Epidermal melanocyte (primary cell): ENCODE data around the gene HES2.
"Not testable (repeated sequence)": the region's sequence is repeated elsewhere in the genome, so short reads cannot be mapped to it uniquely, and the experiment has no call there.

Experiments
- DNase-seq: peaks from one replicate; pipeline ENCODE4 v3.0.0; 2011; ENCODE audit warnings: low spot score; ENCODE audit not compliant: insufficient read length

Gene HES2

DNA sequence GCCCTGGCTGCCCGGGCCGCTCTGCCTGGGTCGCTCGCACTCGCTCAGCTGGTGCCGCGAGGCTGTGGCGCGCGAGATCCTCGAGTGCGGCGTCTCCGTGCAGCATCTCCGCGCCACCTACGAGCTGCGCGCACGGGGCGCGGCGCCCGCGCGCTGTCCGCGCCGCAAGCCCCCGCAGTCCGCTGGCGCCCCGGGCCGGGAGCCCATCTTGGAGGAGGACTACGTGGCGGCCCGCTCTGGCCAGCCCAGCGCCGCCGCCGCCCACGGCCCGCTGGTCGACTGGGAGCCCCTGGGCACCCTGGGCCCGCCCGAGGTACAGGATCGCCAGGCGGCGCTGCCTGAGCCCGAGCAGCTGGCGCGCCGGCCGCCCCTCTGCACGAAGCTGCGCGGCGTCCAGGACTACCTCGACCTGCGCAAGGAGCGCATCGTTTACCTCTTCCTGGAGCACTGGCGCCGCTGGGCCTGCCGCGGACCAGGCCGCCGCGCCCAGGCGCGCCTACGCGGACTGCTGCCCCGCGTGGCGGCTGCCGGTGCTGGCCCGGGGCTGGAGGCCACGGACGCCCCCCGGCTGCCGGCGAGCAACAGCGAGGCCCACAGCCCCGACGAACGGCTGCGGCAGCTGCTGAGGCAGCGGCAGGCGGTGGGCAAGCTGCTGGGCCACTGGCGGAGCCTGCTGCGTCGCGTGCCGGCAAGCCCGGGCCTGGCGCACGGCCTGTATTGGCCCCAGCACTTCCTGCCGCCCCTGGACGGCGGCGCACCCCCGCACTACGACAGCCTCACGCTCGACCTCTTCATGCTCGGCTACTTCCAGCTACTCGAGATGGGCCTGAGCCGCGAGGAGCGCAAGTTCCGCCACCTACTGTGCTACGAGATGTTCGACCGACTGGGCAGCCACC, 35.4 kb upstream of the HES2 start:
- DNase-seq = no peak

DNA sequence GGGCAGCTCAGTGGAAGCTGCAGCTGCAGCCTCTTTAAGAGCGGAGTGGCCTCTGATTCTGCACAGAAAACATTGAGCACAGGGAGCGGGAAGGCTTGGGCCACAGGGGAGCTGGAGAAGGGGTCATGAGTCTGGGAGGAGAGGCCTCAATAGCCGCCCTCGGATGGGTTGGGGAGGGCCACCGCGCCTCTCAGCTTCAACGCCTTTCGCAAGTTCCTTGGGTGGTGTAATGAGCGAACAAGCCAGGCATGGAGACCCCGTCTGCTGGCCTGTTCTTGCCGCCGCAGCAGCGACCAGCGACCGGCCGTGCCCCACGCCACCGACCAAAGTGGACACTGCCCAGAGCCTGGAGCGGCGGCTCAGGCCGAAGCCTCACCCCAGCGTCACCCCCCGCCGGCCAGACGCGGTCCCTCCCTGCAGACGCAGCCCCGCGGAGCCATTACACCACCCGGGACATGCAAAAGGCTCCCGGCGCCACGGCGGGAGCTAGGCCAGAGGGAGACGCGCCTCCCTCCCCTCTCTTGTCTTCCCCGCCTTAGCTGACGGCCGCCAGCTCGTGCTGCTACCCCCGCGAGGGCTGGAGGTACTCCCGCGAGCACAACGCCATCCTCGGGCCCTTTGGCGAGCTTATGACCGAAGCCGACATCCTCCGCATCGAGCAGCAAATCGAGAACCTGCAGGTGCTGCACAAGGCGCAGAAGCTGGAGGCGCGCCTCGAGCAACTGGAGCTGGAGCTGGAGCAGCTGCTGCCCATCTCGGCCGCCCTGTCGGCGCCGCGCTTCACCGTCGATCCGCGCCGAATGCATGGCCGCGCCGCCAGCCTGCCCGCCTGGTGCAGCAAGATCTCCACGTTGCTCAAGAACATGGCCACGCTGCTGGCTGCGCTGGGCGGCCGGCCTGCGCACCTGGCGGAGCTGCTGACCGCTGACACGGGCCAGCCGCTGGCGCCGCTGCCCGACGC, 34.5 kb upstream of the HES2 start:
- DNase-seq = not testable (repeated sequence)

DNA sequence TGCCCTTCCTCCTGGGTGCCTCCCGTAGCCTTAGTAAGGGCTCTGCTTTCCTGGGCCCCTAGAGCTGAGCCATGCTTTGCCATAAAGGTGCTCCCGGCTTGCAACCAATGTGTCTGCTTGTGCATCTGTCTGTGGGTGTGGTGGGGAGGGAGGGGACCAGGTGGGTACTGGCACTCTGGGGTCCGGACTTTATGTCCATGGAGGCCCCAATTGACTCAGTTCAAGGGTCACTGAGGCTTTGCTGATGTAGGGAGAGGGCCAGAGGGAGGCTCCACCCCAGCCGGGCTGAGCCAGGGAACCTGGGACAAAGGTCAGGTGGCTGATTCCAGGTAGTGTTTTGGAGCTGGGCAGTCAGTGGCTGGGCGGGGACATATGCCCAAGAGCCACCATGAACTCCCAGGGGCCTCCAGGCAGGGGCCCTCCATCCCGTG, 31.2 kb upstream of the HES2 start:
- DNase-seq = no peak

DNA sequence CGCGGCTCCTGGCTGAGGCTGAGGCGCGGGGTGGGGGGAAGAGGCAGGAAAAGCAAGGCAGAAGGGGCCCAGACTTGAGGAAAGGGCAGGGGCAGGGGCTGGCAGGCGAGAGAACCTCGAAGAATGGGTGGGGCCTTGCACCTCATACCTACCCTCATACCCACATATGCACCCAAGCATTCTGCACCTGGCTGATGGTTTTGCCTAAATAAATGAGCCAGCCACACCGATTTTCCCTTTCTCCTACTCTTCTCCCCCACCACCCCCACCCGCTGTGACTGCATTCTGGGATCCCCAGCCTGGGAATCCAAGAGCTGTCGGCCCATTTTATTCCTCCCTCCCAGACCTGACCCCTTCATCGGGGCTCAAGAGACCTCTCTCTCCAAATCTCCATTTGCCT, 30.8 kb upstream of the HES2 start:
- not testable (repeated sequence) for DNase-seq

DNA sequence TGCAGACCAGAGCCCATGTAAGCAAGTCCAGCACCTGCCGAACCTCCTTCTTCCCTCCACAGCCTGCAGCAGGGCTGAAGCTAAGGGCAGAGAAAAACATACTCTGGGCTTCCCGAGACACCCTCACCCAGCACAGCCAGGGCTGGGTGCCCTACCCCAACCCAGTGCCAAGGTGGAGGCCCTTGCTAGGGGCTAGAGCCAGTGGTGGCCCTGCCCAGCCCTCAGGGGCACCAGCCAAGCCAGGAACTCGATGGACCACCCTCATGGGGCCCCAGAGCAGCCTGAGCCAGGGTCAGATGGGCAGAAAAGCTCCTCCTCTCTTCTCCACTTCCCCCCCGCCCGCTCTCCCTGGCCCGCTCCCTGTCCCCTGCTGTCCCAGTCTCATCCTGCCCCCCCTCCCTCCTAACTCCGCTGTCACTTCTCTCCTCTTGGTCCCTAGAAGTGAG, 30.3 kb upstream of the HES2 start:
- DNase-seq = no peak

DNA sequence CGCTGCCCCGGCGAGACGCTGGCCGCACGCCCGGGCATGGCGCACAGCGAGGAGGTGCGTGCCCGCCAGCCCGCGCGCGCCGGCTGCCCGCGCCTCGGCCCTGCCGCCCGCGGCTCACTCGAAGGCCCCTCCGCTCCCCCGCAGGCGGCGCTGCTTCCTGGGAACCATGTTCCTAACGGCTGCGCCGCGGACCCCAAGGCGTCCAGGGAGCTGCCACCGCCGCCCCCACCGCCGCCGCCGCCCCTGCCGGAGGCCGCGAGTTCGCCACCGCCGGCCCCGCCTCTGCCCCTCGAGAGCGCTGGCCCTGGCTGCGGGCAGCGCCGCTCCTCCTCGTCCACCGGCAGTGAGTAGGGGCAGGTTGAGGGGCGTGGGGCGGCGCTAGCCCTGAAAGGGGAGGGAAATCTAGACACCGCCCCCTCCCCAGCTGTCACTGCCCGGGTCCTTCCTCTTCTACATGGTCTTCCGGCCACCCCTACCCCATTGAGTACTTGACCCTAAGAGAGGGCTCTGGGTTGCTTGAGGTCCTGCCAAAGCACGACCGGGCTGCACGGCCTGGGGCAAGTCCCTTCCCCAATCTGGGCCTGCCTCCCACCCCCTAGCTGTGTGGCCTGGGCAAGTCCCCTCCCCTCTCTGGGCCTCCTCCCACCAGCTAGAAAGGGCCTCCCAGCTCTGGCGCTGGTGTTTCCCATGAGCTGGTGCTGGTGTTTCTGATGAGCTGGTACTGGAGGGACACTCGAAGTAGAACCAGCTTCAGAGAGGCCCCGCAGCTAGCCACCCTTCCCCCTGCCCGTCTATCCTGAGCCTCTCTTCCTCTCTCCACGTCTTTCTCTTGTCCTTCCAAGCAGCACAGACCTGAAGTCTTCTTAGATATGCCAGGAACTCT, 29.3 kb upstream of the HES2 start:
- DNase-seq = no peak

DNA sequence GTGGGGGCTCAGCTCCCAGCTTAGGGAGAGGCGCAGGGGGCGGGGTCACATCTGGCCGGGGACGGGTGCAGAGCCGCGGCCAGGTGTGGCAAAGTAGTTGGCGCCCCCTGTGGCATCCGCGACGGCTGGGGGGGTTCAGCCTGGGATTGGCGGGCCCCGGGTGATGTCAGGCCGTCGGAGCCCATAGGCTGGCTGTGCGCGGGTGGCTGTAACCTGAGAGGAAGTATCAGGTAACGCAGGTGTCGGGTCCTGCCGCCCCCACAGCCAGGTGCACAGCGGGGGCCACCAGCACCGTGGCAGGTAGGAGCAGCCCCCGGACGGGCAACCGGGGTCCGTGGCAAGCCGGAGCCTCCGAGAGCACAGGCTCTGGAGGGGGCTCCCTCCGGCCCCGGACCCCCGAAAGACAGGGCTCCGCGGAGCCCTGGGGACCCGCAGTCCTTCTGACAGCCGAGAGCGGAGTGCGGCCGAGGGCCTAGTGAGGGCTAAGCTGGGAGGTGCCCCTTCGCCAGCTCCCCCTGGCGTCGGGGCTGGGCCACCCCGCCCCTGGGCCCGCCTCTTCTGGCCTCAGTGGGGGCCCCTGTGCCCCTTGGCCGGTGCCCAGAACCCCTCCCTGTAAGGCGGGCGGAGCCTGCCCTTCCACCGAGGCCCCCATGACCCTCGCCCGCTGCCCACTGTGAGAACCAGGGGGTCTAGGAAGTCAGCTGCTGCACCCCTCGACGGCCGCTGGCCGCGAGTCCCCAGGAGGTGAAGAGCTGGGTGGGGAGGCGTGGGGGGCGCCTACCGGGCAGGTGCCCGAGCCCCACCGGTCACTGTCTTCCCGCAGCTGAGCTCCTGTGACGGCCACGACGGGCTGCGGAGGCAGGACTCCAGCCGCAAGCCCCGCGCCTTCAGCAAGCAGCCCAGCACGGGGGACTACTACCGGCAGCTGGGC, 28.4 kb upstream of the HES2 start:
- DNase-seq = no peak

DNA sequence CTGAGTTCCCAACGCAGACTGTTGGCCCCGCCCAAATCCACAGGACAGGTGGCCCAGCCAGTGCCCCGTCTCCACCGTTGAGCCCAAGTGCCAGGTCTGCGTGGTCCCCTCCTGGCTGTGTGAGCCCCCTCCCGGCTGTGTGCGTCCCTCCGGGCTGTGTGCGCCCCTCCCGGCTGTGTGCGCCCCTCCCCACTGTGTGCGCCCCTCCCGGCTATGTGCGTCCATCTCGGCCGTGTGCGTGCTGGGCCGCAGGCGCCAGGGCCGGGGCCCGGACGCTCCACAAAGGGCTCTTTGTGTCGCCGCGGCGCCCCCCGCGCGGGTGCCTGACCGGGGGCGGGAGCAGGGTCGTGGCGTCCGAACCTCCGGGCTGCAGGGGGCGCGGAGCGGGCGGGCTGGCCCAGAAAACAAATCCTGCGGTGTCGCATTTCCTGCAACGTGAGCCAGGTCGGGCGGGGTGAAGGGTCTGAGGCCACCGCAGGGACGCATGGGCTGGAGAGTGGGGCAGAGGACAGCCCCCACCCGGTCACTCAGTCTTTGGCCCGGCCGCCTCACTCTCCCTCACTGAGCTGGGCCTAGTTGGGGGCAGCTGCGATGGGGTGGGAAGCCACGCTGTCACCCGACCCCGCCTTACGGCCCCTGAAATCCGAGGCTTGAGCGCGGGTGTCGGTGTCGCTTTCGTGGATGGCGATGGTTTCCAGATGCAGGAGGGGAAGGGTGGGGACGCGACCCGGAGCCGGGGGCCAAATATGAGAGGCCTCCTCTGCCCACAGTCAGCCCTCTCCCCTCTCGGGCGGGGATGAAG, 27.5 kb upstream of the HES2 start:
- no peak for DNase-seq

DNA sequence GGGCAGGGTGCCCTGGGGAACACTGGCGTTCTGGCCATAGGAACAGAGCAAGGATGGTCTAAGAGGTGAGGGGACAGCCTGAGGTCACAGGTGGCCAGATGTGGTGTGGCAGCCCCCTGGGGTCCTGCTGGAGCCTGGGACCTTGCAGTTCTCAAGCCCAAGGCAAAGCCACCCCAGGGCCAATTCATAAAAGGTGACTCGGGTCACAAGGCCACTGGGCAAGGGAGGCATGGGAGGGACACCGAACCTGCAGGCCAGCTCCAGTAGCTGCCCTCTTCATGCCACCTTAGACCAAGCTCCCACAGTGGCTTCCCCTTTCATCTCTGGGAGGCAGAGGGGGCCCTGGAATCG, 26.9 kb upstream of the HES2 start:
- DNase-seq = no peak

DNA sequence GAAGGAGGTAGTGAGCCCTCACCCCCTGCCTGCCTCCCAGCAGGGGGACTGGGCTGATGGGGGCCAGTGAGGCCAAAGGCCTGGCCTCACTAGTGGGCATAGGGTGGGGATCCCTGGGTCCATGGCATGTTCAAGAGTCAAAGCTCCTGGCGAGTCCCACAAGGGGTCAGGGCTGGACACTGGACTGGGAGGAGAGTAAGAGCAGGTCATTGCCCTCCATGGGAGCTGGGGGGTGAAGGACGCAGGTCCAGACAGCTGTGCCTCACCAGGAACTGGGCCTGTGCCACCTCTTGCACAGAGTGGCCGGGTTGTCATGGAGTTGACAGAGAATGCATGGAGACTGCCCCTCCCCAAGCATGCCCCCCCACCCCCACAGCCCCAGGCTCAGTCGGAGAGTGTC, 26.2 kb upstream of the HES2 start:
- DNase-seq = not testable (repeated sequence)

DNA sequence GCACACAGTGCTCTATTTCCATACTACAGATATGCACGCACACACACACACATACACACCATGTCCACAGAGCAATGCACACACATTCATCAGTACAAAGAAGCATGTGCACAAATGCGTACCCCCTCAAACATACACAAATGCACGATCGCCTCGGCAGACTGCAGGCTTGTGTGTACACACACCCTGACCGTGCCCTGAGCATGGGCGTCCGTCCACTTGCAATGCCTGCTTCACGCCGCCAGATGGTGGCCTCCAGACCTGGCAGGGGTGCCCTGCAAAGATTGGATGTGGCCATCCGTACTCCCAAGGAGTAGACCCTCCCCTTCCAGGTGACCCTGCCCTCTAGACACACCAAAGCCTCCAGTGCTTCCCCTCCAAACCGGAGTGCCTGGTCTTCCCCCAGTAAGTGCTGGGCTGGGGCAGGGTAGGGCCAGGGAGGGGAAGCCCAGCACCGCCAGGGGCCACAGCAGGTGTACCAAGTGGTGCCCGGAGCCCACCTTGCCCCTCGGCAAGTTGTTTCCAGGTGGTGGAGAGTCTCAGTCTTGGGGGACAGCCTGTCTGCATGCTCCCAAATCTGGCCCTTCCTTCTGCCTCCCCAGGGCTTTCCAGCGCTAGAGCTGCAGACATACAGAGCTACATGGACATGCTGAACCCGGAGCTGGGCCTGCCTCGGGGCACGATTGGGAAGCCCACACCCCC, 25.5 kb upstream of the HES2 start:
- no peak for DNase-seq

DNA sequence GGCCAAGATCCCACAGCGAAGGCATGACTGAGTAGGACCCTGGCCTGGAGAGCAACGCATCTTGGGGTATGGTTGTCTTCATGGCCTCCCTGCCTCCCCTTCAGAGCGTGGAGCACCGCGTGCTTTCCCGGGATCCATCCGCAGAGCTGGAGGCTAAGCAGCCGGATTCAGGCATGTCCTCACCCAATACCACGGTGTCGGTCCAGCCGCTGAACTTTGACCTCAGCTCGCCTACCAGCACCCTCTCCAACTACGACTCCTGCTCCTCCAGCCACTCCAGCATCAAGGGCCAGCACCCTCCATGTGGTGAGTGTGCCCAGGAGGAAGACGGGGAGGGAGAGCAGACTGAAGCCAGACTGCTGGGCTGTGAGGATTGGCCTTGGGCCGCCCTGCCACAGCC, 24.7 kb upstream of the HES2 start:
- DNase-seq = no peak

DNA sequence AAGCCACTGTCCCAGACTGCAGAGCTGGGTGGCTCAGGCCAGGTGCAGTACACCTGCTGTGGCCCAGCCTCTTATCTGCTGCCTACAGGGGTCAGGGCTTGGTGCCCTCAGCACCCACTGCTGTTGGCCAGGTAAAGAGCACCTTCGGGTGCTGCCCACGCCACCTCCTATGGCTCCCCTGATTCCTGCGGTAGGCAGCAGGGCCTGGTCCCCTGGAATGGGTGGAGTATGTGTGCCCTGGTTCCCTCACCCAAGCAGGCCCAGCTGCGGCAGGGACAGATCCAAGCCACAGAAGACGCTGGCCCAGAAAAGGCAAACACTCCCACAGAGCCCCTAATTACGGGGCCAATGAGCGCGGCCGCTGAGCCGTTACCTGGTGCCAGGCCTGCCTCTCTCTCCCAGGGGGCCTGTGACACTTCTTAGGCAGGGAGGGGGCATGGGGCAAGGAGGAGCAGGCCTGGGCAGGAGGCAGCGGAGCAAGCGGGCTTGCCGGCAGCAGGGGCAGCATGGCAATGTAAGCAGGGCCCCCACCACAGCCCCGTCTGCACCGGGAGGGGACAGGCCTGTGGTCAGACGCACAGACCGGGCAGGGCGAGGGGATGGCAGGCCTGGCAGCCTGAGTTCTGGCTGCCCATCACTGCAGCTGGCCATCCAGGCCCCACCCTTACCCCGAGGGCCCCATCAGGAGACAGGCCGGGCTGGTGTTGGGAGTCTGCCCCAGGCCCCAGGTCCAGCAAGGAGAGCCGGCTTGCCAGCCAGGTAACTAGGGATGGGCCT, 23.8 kb upstream of the HES2 start:
- no peak for DNase-seq

DNA sequence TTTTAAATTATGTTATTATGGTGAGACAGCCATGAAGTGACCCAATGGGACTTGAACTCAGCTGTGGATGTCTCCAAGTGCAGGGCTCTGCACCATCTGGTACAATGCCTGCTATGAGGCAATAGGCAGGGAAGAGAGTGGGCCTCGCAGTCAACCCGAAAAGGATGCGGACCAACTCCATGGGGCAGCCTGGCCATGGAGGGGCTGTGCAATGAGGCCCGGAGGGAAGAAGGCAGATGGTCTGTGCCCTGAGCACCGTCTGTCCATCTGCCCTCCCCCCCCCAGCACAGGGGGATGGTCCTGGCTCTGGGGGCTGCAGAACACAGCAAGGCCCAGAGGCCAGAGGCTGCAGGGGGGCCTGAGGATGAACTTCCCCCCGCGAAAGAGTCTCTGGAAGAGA, 21.9 kb upstream of the HES2 start:
- DNase-seq = no peak

DNA sequence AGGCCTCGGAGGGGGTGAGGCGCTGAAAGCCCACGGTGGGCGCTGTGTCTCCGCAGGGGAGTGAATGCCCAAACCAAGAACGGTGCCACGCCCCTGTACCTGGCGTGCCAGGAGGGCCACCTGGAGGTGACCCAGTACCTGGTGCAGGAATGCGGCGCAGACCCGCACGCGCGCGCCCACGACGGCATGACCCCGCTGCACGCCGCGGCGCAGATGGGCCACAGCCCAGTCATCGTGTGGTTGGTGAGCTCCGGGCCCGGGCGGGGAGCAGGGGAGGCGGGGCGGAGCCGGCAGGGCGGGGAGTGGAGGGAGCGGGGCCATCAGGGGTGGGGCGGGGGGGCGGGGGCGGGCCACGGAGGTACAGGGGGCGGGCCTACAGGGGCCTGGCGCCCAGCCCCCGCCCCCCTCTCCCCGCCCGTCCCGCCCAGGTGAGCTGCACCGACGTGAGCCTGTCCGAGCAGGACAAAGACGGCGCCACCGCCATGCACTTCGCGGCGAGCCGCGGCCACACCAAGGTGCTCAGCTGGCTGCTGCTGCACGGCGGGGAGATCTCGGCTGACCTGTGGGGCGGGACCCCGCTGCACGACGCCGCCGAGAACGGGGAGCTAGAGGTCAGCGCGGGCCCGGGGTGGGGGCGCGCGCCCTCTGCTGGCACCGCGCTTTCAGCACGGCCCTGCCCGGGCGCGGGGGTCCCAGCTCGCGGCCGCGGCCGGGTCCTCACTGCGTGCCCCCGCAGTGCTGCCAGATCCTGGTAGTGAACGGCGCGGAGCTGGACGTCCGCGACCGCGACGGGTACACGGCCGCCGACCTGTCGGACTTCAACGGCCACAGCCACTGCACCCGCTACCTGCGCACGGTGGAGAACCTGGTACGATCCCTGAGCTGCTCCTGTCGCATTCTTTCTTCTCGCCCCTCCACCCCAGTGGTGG, 20.7 kb upstream of the HES2 start:
- DNase-seq = no peak

DNA sequence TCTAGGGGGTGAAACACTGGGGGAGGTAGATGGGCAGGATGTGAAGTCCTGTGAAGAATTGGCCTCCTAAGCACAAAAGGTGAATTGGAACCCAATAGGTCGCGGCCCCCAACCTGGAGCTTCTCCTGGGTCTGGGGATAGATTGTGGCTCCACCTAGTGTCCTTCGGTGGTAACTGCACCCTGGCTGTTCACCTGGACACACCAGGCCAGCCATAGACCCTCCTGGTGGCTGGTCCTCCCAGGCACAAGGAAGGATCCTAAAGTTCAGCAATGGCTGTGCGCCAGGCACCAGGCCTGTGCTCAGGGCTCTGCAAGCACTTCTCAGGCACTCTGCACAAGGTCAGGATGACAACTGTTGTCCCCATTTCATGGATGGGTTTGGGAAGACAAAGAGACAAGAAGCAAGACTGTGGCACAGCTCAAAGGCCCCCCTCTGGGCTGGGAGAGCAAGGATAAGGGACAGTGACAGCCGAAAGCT, 18.4 kb upstream of the HES2 start:
- peak; percentile 80 for DNase-seq
